ACC112 (cell line): ENCODE measurements around the gene NFKBIA.
"Not testable (repeated sequence)": the region's sequence is repeated elsewhere in the genome, so short reads cannot be mapped to it uniquely, and the experiment has no call there.

Source experiments
- H2AFZ ChIP-seq: fragments of 200-600 bp; sonication (generic); one replicate; pipeline ENCODE4 v1.6.0; 2017; ENCODE audit warnings: antibody characterized with exemption, low read length; ENCODE audit not compliant: unreplicated experiment
- H3K27ac ChIP-seq: fragments of 200-600 bp; sonication (generic); 2 replicates; pipeline ENCODE4 v1.5.1; 2014; ENCODE audit warnings: low read depth, mild to moderate bottlenecking, antibody characterized with exemption, low read length, moderate library complexity
- H3K27me3 ChIP-seq: fragments of 200-600 bp; sonication (generic); 2 replicates; pipeline ENCODE4 v1.6.1; 2014; ENCODE audit warnings: mild to moderate bottlenecking, antibody characterized with exemption, low read length, moderate library complexity, mixed read lengths; ENCODE audit not compliant: insufficient read depth
- H3K36me3 ChIP-seq: fragments of 200-600 bp; sonication (generic); 2 replicates; pipeline ENCODE4 v1.6.1; 2016; ENCODE audit warnings: mild to moderate bottlenecking, antibody characterized with exemption, low read length, moderate library complexity, mixed read lengths; ENCODE audit not compliant: insufficient read depth
- H3K4me1 ChIP-seq: fragments of 200-600 bp; sonication (generic); one replicate; pipeline ENCODE4 v1.6.1; 2016; ENCODE audit warnings: low read length, mixed read lengths; ENCODE audit not compliant: insufficient read depth, unreplicated experiment, control insufficient read depth
- H3K4me3 ChIP-seq: fragments of 200-600 bp; sonication (generic); 2 replicates; pipeline ENCODE4 v1.5.1; 2014; ENCODE audit warnings: mild to moderate bottlenecking, low read depth, low read length
- H3K79me2 ChIP-seq: fragments of 200-600 bp; sonication (generic); one replicate; pipeline ENCODE4 v1.6.0; 2016; ENCODE audit warnings: low read length; ENCODE audit not compliant: control insufficient read depth, unreplicated experiment, insufficient read depth

The NFKBIA gene

DNA sequence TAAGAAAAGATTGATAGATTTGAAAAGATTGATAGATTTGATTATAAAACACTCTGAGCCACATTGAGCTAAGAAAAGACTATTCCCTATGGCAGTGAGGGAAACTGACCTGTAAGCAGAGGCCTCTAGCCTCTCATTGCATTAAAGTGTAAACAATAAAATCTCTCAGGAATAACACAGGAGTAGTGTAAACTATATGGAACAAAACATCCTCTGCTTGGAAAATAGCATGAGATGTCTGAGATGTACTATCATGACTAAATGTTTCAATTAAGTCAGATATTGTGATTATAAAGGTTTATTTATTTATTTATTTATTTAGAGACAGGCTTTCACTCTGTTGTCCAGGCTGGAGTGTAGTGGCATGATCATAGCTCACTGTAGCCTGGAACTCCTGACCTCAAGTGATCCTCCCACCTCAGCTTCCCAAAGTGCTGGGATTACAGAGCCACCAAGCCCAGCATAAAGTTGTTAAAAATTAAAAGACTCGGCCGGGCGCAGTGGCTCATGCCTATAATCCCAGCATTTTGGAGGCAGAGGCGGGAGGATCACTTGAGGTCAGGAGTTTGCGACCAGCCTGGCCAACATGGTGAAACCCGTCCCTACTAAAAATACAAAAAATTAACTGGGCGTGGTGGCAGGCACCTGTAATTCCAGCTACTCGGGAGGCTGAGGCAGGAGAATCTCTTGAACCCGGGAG is 25.2 kb downstream of the NFKBIA start:
- H3K27me3 ChIP-seq, H3K79me2 ChIP-seq, H3K4me1 ChIP-seq, H3K27ac ChIP-seq, H2AFZ ChIP-seq, H3K4me3 ChIP-seq, H3K36me3 ChIP-seq: not testable (repeated sequence)

DNA sequence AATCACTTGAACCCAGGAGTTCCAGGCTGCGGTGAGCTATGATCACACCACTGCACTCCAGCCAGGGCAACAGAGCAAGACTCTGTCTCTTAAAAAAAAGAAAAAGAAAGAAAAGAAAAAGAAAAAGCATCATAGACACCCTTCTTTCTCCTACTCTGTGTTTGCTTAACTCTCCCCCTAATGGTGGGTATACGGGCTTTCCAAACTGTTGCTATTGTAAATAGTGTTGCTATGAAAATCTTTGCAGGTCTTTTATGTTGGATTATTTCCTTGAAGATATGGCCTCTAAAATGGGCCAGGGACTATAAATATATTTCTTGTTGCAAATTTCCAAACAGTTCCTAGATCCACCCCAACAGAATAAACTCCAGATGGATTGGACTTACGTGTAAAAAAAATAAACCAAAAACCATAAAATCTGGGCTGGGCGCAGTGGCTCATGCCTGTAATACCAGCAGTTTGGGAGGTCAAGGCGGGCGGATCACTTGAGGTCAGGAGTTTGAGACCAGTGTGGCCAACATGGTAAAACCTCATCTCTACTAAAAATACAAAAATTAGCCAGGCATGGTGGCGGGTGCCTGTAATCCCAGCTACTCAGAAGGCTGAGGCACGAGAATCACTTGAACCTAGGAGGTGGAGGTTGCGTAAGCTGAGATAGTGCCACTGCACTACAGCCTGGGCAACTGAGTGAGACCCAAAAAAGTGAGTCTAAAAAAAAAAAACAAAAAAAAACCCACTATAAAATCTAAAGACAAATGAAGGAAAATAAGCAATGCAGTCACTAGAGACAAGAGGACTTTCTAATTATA is 25.9 kb downstream of the NFKBIA start:
- no peaks in the 10 kb centered on the region for H3K27me3 ChIP-seq
- H3K27ac ChIP-seq = no peak overlapping the region
- H3K4me3 ChIP-seq = no peak overlapping the region
- peaks cover 3% of the 10 kb centered on the region for H3K4me1 ChIP-seq
- H3K79me2 ChIP-seq = no peaks in the 10 kb centered on the region
- H3K36me3 ChIP-seq = no peaks in the 10 kb centered on the region
- H2AFZ ChIP-seq = no peak overlapping the region

- no peak overlapping the region for H2AFZ ChIP-seq
- peaks cover 3% of the 10 kb centered on the region for H3K4me1 ChIP-seq
- H3K27ac ChIP-seq = no peak overlapping the region
- no peaks in the 10 kb centered on the region for H3K79me2 ChIP-seq
- H3K27me3 ChIP-seq = no peaks in the 10 kb centered on the region
- H3K4me3 ChIP-seq = no peak overlapping the region
- no peaks in the 10 kb centered on the region for H3K36me3 ChIP-seq
These were observed 29.0 kb downstream of the NFKBIA start for GRCh38 chr14:35375558-35376025.

- no peaks in the 10 kb centered on the region for H3K27me3 ChIP-seq
- no peak overlapping the region for H2AFZ ChIP-seq
- H3K36me3 ChIP-seq = no peaks in the 10 kb centered on the region
- peaks cover 3% of the 10 kb centered on the region for H3K4me1 ChIP-seq
- no peak overlapping the region for H3K4me3 ChIP-seq
- H3K27ac ChIP-seq = peak overlapping the region; percentile 74
- no peaks in the 10 kb centered on the region for H3K79me2 ChIP-seq
These were observed 30.3 kb downstream of the NFKBIA start for GRCh38 chr14:35374263-35374712.

- H3K4me1 ChIP-seq = peaks cover 12% of the 10 kb centered on the region
- H3K4me3 ChIP-seq, H3K27ac ChIP-seq, H3K27me3 ChIP-seq, H2AFZ ChIP-seq, H3K79me2 ChIP-seq, H3K36me3 ChIP-seq: not testable (repeated sequence)
These were observed 31.3 kb downstream of the NFKBIA start for GRCh38 chr14:35373208-35373607.

DNA sequence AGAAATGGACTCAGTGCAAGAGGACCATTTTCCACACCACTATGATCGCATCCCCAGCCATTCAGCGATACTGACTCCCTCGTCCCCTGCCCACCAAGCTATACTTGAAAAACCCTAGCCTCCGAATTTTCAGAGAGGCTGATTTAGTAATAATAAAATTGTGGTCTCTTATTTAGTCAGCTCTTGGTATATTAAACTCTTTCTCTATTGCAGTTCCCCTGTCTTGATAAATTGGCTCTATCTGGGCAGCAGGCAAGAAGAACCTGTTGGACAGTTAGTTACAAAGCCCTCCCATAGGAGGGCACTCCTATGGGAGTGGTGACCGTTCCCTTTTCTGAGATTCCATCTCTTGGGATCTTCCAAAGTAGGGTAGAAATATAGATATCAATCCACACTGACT is 33.6 kb downstream of the NFKBIA start:
- peaks cover 35% of the 10 kb centered on the region for H3K4me1 ChIP-seq
- H3K79me2 ChIP-seq = no peaks in the 10 kb centered on the region
- H3K36me3 ChIP-seq = no peaks in the 10 kb centered on the region
- no peaks in the 10 kb centered on the region for H3K27me3 ChIP-seq
- no peak overlapping the region for H3K4me3 ChIP-seq
- H2AFZ ChIP-seq = no peak overlapping the region
- no peak overlapping the region for H3K27ac ChIP-seq

GRCh38 chr14:35369701-35370191 is 34.8 kb downstream of the NFKBIA start:
- Histone ChIP-seq H3K27me3 (no peaks in the 10 kb centered on the region), H3K4me3 (no peak overlapping the region), H3K79me2 (no peaks in the 10 kb centered on the region), H2AFZ (no peak overlapping the region), H3K36me3 (no peaks in the 10 kb centered on the region), H3K27ac (no peak overlapping the region), H3K4me1 (peaks cover 45% of the 10 kb centered on the region)

- Histone ChIP-seq H3K4me1 (peaks cover 42% of the 10 kb centered on the region), H3K27ac (no peak overlapping the region), H3K79me2 (no peaks in the 10 kb centered on the region), H2AFZ (peak overlapping the region; percentile 46), H3K36me3 (no peaks in the 10 kb centered on the region), H3K27me3 (no peaks in the 10 kb centered on the region), H3K4me3 (no peak overlapping the region)
These were observed 35.8 kb downstream of the NFKBIA start for GRCh38 chr14:35368583-35369392.

- H2AFZ ChIP-seq = peak overlapping the region; percentile 43
- peaks cover 48% of the 10 kb centered on the region for H3K4me1 ChIP-seq
- H3K27me3 ChIP-seq = no peaks in the 10 kb centered on the region
- H3K27ac ChIP-seq = no peak overlapping the region
- H3K79me2 ChIP-seq = no peaks in the 10 kb centered on the region
- no peaks in the 10 kb centered on the region for H3K36me3 ChIP-seq
- no peak overlapping the region for H3K4me3 ChIP-seq
These were observed 36.4 kb downstream of the NFKBIA start for GRCh38 chr14:35368139-35368460.

DNA sequence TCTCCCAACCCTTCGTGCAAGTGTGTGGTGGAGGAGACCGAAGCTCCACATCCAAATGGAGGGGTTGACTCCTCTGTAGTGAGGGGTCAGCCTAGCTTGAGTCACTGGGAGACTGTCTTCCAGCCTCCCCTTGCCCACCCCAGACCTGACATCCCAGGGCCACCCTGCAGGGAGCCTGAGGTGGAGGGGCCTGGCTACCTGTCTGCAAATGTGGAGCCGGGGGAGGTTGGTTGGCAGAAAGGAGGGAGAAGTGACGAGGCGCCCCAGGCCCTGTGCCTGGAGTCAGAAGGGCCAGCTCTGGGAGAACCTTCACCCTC is 37.5 kb downstream of the NFKBIA start:
- Histone ChIP-seq H3K36me3 (no peaks in the 10 kb centered on the region), H3K27ac (peak overlapping the region; percentile 92; the same call in 1 of the 2 replicates), H2AFZ (no peak overlapping the region), H3K4me1 (peaks cover 54% of the 10 kb centered on the region), H3K4me3 (no peak overlapping the region), H3K79me2 (no peaks in the 10 kb centered on the region), H3K27me3 (no peaks in the 10 kb centered on the region)
